HepG2 (cell line): ENCODE data around the gene GPATCH4.

Experiments used
- CBFB ChIP-seq: sonication (generic); formaldehyde crosslinking; IDR thresholded peaks from 2 replicates; pipeline ENCODE4 v1.4.0; 2020; ENCODE audit warnings: missing genetic modification reagents
- CBX5 ChIP-seq: sonication (generic); formaldehyde crosslinking; IDR thresholded peaks from 2 replicates; pipeline ENCODE4 v1.4.0; 2020; ENCODE audit warnings: missing genetic modification reagents, borderline replicate concordance
- FOXJ3 ChIP-seq: sonication (generic); formaldehyde crosslinking; IDR thresholded peaks from 2 replicates; pipeline ENCODE4 v1.4.0; 2020; ENCODE audit warnings: missing genetic modification reagents, mild to moderate bottlenecking, borderline replicate concordance
- HNRNPUL1 ChIP-seq: fragments of 200-400 bp; formaldehyde crosslinking; IDR thresholded peaks from 2 replicates; pipeline ENCODE4 v1.6.1; 2017; ENCODE audit warnings: low read depth, mild to moderate bottlenecking, low read length, moderate library complexity
- NR2F2 ChIP-seq: IDR thresholded peaks from 2 replicates; pipeline ENCODE4 v1.6.1; 2012; ENCODE audit warnings: low read depth, inconsistent platforms, borderline replicate concordance
- PHF21A ChIP-seq: sonication (generic); formaldehyde crosslinking; IDR thresholded peaks from 2 replicates; pipeline ENCODE4 v1.5.0; 2020; ENCODE audit warnings: mild to moderate bottlenecking, missing genetic modification reagents
- RFX5 ChIP-seq: IDR thresholded peaks from 2 replicates; pipeline ENCODE4 v1.6.1; 2011; ENCODE audit warnings: low read depth, low read length, improper control_type of control experiment
- SMC3 ChIP-seq: IDR thresholded peaks from 2 replicates; pipeline ENCODE4 v1.6.1; 2011; ENCODE audit warnings: low read length, improper control_type of control experiment
- YY1 ChIP-seq: IDR thresholded peaks from 2 replicates; pipeline ENCODE4 v1.6.1; 2011; ENCODE audit warnings: low read length, low read depth, moderate library complexity, mild to moderate bottlenecking; ENCODE audit not compliant: insufficient read depth, insufficient replicate concordance
- ZNF850 ChIP-seq: sonication (generic); formaldehyde crosslinking; conservative IDR thresholded peaks from 2 replicates; pipeline ENCODE4 v1.9.0; 2021; ENCODE audit warnings: mild to moderate bottlenecking, missing genetic modification reagents
- TF ChIP-seq, protein P1 (sequence below): sonication (generic); formaldehyde crosslinking; IDR thresholded peaks from 2 replicates; pipeline ENCODE4 v1.8.1; 2022; ENCODE audit warnings: low read depth, mild to moderate bottlenecking, missing genetic modification reagents

DNA sequence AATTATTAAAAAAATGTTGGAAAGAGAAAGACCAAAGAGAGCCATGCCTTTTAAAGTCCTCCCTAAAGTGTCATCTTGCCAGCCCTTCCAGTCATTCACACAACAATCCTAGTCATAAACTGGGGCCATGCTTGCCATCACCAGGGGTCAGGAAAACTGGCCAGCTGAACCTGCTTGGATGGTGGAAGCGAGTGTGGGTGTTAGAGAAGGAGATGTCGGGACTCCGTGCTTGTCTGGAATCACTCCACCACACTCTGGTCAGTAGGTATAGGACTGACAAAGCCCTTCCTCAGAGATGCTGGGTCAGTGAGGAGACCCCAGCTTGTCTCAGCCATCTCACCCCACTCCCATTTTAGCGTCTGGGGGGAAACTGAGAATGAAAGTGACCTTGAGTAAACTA is 14.7 kb upstream of the GPATCH4 start:
- TF ChIP-seq CBX5 (CRISPR knock-in tag), result no peak
- TF ChIP-seq YY1, result no peak
- no peak for TF ChIP-seq HNRNPUL1
- TF ChIP-seq, protein P1, sequence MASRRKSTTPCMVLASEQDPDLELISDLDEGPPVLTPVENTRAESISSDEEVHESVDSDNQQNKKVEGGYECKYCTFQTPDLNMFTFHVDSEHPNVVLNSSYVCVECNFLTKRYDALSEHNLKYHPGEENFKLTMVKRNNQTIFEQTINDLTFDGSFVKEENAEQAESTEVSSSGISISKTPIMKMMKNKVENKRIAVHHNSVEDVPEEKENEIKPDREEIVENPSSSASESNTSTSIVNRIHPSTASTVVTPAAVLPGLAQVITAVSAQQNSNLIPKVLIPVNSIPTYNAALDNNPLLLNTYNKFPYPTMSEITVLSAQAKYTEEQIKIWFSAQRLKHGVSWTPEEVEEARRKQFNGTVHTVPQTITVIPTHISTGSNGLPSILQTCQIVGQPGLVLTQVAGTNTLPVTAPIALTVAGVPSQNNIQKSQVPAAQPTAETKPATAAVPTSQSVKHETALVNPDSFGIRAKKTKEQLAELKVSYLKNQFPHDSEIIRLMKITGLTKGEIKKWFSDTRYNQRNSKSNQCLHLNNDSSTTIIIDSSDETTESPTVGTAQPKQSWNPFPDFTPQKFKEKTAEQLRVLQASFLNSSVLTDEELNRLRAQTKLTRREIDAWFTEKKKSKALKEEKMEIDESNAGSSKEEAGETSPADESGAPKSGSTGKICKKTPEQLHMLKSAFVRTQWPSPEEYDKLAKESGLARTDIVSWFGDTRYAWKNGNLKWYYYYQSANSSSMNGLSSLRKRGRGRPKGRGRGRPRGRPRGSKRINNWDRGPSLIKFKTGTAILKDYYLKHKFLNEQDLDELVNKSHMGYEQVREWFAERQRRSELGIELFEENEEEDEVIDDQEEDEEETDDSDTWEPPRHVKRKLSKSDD (CRISPR knock-in tag), result no peak
- TF ChIP-seq PHF21A, result no peak
- TF ChIP-seq SMC3, result no peak
- no peak for TF ChIP-seq ZNF850 (CRISPR knock-in tag)
- TF ChIP-seq NR2F2, result no peak
- no peak for TF ChIP-seq FOXJ3
- no peak for TF ChIP-seq CBFB (CRISPR knock-in tag)
- no peak for TF ChIP-seq RFX5
